Measurements from ENCODE around the gene TBCE.
A peak's percentile ranks its signal among the peaks of the same experiment; 100 is the strongest.

Gene TBCE

GRCh38 chr1:235336903-235337302 is 30.3 kb upstream of the TBCE start:
- Histone ChIP-seq H3F3A (ENCODE audit: insufficient read depth, low read length) (no peaks in the 10 kb centered on the region), H3K36me3 (replicated peaks; ENCODE audit: insufficient read depth, low read length) (no peaks in the 10 kb centered on the region), H3K9ac (ENCODE audit: low read length) (no peak overlapping the region), H3K9me2 (replicated peaks; ENCODE audit: insufficient read depth, low read length) (no peaks in the 10 kb centered on the region), H3K27ac (ENCODE audit: low read length) (no peak overlapping the region), H3K27me3 (replicated peaks; ENCODE audit: insufficient read depth, low read length) (no peaks in the 10 kb centered on the region), H2AFZ (ENCODE audit: low read length) (no peak overlapping the region), H3K4me1 (ENCODE audit: low read length) (peaks cover 6% of the 10 kb centered on the region; the same call in 1 of the 2 replicates), H3K9me3 (replicated peaks; ENCODE audit: insufficient read depth, low read length) (no peaks in the 10 kb centered on the region), H4K20me1 (ENCODE audit: insufficient read depth, low read length) (no peaks in the 10 kb centered on the region), H3K4me3 (ENCODE audit: low read length) (no peak overlapping the region), H3K4me2 (ENCODE audit: low read depth, low read length) (0 out of 2 replicates have a peak overlapping the region, but pooled peaks have one; percentile 8), H3K79me2 (ENCODE audit: low read length) (peaks cover 17% of the 10 kb centered on the region)
- TF ChIP-seq EZH2phosphoT487 (IDR thresholded peaks at IDR 0.05; ENCODE audit: low read length) = no peak
- no peak for TF ChIP-seq CTCF (IDR thresholded peaks at IDR 0.05; ENCODE audit: low read length)
- TF ChIP-seq EZH2 (optimal IDR thresholded peaks at IDR 0.05; ENCODE audit: low read depth, low read length) = no peak
- peak; percentile 64 for DNase-seq

- Histone ChIP-seq H2AFZ (ENCODE audit: low read length) (no peak overlapping the region), H3K4me3 (ENCODE audit: low read length) (no peak overlapping the region), H3K27ac (ENCODE audit: low read length) (no peak overlapping the region), H3K9ac (ENCODE audit: low read length) (no peak overlapping the region), H4K20me1 (ENCODE audit: insufficient read depth, low read length) (no peaks in the 10 kb centered on the region), H3K27me3 (replicated peaks; ENCODE audit: insufficient read depth, low read length) (no peaks in the 10 kb centered on the region), H3K9me2 (replicated peaks; ENCODE audit: insufficient read depth, low read length) (no peaks in the 10 kb centered on the region), H3K79me2 (ENCODE audit: low read length) (no peaks in the 10 kb centered on the region), H3K4me2 (ENCODE audit: low read depth, low read length) (no peak overlapping the region), H3K4me1 (ENCODE audit: low read length) (peaks cover 6% of the 10 kb centered on the region; the same call in 1 of the 2 replicates), H3K9me3 (replicated peaks; ENCODE audit: insufficient read depth, low read length) (no peaks in the 10 kb centered on the region), H3F3A (ENCODE audit: insufficient read depth, low read length) (no peaks in the 10 kb centered on the region), H3K36me3 (replicated peaks; ENCODE audit: insufficient read depth, low read length) (no peaks in the 10 kb centered on the region)
- no peak for TF ChIP-seq EZH2phosphoT487 (IDR thresholded peaks at IDR 0.05; ENCODE audit: low read length)
- TF ChIP-seq CTCF (IDR thresholded peaks at IDR 0.05; ENCODE audit: low read length) = no peak
- TF ChIP-seq EZH2 (optimal IDR thresholded peaks at IDR 0.05; ENCODE audit: low read depth, low read length) = no peak
- DNase-seq = no peak
Observed at GRCh38 chr1:235339746-235340145, 27.5 kb upstream of the TBCE start.

GRCh38 chr1:235341334-235341733 is 25.9 kb upstream of the TBCE start:
- Histone ChIP-seq H3K9me3 (replicated peaks; ENCODE audit: insufficient read depth, low read length) (no peaks in the 10 kb centered on the region), H3K4me3 (ENCODE audit: low read length) (no peak overlapping the region), H3K27me3 (replicated peaks; ENCODE audit: insufficient read depth, low read length) (no peaks in the 10 kb centered on the region), H3K4me1 (ENCODE audit: low read length) (peaks cover 6% of the 10 kb centered on the region; the same call in 1 of the 2 replicates), H3K9me2 (replicated peaks; ENCODE audit: insufficient read depth, low read length) (no peaks in the 10 kb centered on the region), H3K9ac (ENCODE audit: low read length) (no peak overlapping the region), H3F3A (ENCODE audit: insufficient read depth, low read length) (no peaks in the 10 kb centered on the region), H3K79me2 (ENCODE audit: low read length) (no peaks in the 10 kb centered on the region), H2AFZ (ENCODE audit: low read length) (no peak overlapping the region), H3K36me3 (replicated peaks; ENCODE audit: insufficient read depth, low read length) (no peaks in the 10 kb centered on the region), H3K4me2 (ENCODE audit: low read depth, low read length) (no peak overlapping the region), H3K27ac (ENCODE audit: low read length) (no peak overlapping the region), H4K20me1 (ENCODE audit: insufficient read depth, low read length) (no peaks in the 10 kb centered on the region)
- no peak for DNase-seq
- TF ChIP-seq EZH2 (optimal IDR thresholded peaks at IDR 0.05; ENCODE audit: low read depth, low read length) = no peak
- TF ChIP-seq EZH2phosphoT487 (IDR thresholded peaks at IDR 0.05; ENCODE audit: low read length) = no peak
- TF ChIP-seq CTCF (IDR thresholded peaks at IDR 0.05; ENCODE audit: low read length) = no peak
